GM10266 (cell line): Measurements from ENCODE around the gene CNNM2.
A peak's percentile ranks its signal among the peaks of the same experiment; 100 is the strongest.
"Not testable (repeated sequence)": the region's sequence is repeated elsewhere in the genome, so short reads cannot be mapped to it uniquely, and the experiment has no call there.

Source experiments
- DNase-seq: peaks from one replicate; pipeline ENCODE4 v3.0.0; 2012; ENCODE audit errors: extremely low spot score
- CTCF ChIP-seq: IDR thresholded peaks from 2 replicates; pipeline ENCODE4 v1.5.1; 2012; ENCODE audit warnings: mild to moderate bottlenecking, low read depth; ENCODE audit not compliant: control insufficient read depth, insufficient read depth; ENCODE audit errors: missing control alignments

Gene CNNM2

GRCh38 chr10:103062854-103063590, 144.9 kb downstream of the CNNM2 start:
- DNase-seq = no peak
- TF ChIP-seq CTCF = no peak

GRCh38 chr10:103064956-103065355, 146.9 kb downstream of the CNNM2 start:
- no peak for DNase-seq
- no peak for TF ChIP-seq CTCF

- no peak for DNase-seq
- no peak for TF ChIP-seq CTCF
Measured at GRCh38 chr10:103066141-103067098, 148.3 kb downstream of the CNNM2 start.

- DNase-seq = not testable (repeated sequence)
Measured at GRCh38 chr10:103067099-103067477, 149.0 kb downstream of the CNNM2 start.

- no peak for TF ChIP-seq CTCF
- no peak for DNase-seq
Measured at GRCh38 chr10:103067484-103067883, 149.4 kb downstream of the CNNM2 start.

GRCh38 chr10:103067956-103068355, 149.9 kb downstream of the CNNM2 start:
- no peak for TF ChIP-seq CTCF
- DNase-seq = no peak

- TF ChIP-seq CTCF = peak; percentile 73
- DNase-seq = peak; percentile 70
Measured at GRCh38 chr10:103069453-103070331, 151.6 kb downstream of the CNNM2 start.
